RPMI8226 (cell line): ENCODE measurements around the gene RAP1GAP2.
"Not testable (repeated sequence)": the region's sequence is repeated elsewhere in the genome, so short reads cannot be mapped to it uniquely, and the experiment has no call there.

Experiments used
- DNase-seq: peaks from one replicate; pipeline ENCODE4 v3.0.0-alpha.2; 2015

RAP1GAP2 gene

DNA sequence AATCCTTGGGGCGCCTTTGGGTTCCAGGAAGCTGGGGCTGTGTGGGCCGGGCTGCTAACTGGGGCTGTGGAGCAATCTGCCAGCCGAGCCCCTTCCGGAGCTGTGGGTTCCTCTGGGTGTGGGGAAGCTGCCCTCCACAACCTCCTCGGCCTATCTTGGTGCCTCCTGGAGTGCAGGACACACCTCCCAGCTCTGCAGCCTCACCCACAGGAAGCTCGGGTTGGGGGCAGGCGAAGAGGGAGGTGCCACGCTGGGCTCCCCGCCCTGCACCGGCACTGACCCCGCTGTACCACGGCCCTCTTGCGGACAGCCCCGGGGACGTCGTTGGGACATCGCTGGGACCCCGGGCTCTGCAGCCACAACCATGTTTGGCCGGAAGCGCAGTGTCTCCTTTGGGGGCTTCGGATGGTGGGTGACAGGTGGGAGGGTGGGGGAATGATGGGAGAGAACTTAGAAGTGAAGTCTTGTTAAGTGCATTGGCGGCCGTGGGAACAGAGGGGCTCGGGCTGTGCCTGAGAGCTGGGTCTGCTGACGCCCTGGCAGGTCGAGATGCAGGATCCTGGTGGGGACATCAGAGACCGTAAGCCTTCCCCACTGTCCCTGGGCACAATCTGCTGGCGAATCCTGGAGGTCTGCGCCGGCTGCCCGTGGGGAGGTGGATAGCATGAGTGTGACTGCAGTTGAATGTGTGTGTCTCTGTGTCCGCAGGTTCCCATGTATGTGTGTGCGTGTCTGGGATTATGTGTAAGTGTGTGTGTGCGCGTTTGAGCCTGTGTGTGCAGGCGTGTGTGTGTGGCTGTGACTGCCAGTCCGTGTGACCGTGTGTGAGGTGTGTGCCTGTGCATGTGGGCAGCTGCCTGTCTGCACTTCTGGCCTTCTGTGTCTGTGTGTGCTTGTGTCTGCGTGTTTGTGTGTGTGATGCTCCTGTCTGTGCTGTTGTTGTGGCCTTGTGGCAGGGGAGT, at the start of gene RAP1GAP2:
Gene RAP1GAP2, plus strand, starts transcription at position 275 of the 962 bp plus-strand sequence. Its CDS starts 90 bp downstream, at position 365.
- peak; percentile 87 for DNase-seq

GRCh38 chr17:2749058-2749783, 47.0 kb upstream of the RAP1GAP2 start, which contains the start of gene CCDC92B:
Gene CCDC92B (minus strand): TSS chr17:2749652. CDS start chr17:2735145, 14,507 bp downstream.
- no peak for DNase-seq

DNA sequence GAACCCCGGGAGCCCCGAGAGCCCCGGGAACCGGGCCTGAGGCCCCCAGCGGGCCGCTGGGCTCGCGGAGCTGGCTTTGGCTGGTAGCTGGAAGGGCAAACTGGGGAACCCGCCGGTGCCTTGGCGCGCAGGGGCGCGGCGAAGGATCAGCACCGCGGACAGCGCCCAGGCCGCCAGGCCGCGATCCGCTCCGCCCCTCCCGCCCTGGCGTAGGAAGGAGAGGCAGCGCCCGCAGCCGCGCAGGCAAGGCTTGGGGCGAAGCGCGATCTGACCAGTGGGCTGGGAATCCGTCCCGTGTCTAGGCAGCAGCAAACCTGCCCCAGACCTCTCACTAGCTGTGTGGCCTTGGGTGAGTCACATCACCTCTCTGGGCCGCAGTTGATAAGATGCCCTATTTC, 46.5 kb upstream of the RAP1GAP2 start:
- DNase-seq, result peak; percentile 83

DNA sequence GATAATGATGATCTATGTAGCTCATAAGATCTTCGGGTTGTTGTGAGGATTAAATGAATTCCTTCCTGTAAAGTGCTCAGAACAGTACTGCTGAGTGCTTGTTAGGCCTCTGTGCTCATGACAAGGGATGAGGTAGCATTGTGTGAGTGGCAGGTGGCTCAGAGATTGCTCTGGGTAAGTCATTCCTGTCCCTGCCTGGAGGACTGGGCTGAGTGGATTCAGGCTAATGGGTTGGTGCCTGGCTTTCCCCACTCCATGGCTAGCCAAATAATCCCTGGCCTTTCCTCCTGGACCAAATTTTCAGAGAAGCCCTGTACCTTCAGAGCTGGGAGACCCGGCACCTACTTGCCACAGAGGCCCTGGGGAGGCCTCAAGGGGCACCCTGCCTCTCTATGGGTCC, 45.5 kb upstream of the RAP1GAP2 start:
- no peak for DNase-seq

DNA sequence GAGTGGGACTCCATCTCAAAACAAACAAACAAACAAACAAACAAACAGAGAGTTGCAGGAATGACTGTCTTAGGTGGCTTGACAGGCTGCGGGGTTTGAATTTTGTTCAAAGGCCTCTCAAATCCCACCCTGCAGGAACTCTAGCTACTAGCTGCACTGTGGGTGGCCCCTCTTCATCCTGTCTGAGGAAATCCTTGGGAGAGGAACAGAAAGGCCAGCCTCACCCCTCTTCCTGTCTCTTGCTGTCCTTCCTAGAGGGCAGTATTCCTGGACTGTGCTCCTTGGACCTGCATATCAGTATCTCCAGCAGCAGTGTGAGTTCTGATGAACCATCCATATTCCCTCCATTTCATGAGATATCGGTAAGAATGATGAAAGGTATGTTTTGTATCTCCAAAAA, 44.7 kb upstream of the RAP1GAP2 start:
- no peak for DNase-seq

DNA sequence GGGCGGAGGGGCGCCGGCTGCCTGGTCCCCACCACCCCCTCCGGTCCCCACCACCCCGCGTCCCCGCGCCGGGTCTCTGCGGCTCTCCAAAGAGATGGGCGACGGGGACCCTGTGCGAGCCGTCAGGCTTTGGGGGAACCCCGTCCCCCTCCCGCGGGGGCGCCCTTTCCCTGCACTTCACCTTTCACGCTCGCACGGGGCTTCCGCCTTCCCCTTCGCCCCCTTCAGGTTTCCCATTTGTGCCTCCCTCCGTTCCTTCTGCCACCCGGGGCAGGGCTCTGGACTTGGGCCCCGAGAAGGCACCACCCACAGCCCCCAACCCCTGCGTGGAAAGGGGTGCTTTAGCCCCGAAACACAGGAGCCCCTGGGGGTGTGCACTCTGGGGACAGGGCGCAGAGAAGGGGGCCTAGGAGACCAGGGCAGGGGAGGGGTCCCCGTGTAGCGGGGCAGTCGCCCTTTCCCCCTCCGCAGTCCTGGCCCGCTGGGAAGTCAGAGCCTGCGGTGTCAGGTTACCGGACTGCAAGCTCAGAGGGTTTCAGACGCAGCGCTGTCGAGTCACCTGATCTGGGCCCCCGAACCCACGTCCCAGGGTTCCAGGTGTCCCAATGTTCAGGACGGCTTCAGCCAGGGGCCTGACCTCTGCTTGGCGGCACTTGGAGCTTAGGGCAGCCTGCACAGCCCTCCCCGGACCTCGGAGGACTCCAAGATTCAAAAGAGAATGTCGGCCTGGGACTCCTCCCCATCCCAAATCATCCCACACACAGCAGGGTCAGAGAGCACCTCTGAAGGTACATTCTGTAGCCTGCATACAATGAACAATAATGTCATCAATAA, 40.1 kb upstream of the RAP1GAP2 start:
- no peak for DNase-seq

DNA sequence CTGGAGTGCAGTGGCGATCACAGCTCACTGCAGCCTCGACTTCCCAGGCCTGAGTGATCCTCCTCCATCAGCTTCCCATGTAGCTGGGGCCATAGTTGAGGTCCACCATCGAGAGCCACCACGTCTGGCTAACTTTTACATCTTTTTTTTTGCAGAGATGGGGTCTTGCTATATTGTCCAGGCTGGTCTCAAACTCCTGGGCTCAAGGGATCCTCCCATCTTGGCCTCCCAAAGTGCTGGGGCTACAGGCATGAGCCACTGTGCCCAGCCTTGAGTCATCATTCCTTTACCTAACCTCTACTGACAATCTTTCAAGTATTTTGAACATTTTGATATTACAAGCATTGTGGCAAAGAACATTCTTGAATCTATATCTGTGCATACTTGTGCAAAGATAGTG, 37.4 kb upstream of the RAP1GAP2 start:
- no peak for DNase-seq

DNA sequence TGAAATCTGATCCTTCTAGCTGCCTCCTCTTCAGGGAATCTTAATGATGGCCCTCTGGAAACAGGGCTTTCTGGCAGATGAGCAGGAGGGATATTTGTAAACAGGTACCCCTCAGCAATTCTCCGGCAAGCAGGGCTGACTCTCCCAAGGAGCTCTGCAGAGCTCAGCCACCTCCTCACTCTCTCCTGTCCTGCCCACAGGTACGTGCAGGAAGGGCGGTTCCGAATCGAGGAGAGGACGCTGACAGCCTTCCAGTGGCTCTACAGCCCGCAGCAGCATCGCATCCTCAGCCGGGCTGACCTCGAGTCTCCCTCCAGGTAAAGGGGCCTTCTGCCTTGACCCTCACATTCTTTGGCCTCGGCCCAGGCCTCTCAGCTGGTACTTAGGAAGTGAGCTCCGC, 26.1 kb upstream of the RAP1GAP2 start:
- DNase-seq, result no peak

DNA sequence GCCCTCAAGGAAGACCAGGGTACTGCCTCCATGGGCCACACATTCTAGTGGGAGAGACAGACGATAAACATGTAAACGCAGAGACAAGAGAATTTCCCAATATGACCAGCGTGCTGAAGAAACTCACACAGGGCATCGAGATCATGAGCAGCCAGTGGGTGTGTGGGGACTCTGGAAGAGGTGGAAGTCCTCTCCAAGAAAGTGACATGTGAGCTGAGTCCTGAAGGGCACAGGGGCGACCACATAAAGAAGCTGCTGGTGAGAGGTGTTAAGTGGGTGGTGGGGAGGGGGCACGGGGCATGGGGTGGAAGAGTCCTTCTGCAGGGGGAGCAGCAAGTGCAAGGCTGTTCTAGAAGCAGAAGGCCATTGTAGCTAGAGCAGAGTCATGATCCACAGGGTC, 21.0 kb upstream of the RAP1GAP2 start:
- DNase-seq, result no peak

DNA sequence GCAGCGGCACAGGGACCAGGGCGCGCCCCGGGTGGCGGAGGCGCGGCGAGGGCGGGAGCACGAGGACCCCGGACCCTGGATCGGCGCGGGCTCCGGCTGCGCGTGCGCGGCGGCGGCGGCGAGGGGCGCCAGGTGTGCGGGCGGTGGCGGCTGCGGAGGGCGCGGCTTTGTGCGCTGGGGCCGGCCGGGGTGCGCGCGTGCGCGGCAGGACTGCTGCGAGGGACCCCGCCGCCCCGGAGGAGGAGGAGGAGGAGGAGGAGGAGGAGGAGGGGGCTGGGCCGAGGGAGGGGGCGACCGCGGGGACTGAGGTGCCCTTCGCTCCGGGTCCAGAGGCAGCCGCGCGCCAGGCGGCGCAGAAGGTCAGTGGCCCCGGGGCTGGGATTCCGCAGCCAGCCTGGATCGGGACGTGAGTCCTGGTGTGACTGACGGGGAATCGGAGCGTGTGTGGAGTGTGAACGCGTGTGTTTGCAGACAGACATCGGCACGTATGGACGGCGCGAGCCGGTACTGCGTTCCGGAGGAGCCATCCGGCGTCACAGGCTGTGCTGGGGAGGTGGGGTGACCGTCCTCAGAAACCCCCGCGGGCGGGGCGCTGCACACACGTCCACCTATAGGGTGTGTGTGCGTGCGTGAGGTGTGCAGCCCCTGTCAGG, 19.5 kb upstream of the RAP1GAP2 start:
- DNase-seq, result no peak

- DNase-seq, result no peak
These were observed 18.9 kb upstream of the RAP1GAP2 start for GRCh38 chr17:2777242-2777867.

DNA sequence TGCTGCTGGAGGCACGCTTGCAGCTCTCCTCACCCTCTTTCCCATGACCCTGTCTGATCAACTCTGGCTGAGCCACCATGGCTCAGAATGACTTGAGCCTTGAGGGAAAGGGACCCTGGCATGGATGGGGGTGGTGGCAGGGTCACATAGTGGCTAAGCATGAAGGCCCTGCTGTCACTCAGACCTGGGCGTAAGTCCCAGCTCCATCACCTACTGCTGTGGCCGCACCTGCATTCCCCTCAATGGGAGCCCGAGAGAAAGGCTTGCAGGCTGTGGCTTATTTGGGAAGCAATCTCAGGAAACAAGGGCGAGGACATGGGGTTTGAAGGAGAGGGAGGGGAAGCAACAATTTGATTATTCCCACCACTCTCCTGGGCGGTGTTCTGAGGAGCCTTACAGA, 17.7 kb upstream of the RAP1GAP2 start:
- no peak for DNase-seq

DNA sequence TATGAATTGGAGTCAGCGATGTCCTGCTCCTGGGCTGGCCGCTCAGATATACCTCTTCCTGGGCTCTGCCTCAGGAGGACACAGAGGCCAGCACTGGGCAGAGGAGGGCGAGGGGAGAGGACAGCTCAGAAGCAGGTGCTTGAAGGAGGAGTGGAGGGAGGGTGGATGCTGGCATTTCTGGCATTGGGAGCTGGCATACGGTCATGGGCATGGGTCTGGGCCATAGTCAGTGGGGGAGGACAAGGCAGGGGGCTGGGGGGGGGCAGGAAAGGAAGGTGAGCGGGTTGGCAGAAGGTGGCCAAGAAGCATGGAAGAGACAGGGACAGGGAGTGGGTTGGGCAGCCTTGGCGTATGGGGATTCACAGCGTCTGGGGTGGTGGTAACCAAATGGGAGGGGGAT, 16.7 kb upstream of the RAP1GAP2 start:
- no peak for DNase-seq

GRCh38 chr17:2780256-2780655, 16.0 kb upstream of the RAP1GAP2 start:
- DNase-seq, result no peak

GRCh38 chr17:2780931-2781454, 15.2 kb upstream of the RAP1GAP2 start:
- no peak for DNase-seq

DNA sequence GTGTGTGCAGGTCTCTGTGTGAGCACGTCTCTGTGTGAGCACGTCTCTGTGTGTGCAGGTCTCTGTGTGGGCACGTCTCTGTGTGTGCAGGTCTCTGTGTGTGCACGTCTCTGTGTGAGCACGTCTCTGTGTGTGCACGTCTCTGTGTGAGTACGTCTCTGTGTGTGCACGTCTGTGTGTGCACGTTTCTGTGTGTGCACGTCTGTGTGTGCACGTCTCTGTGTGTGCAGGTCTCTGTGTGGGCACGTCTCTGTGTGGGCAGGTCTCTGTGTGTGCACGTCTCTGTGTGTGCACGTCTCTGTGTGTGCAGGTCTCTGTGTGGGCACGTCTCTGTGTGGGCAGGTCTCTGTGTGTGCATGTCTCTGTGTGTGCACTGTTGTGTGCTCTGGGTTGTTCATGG, 14.6 kb upstream of the RAP1GAP2 start:
- not testable (repeated sequence) for DNase-seq

DNA sequence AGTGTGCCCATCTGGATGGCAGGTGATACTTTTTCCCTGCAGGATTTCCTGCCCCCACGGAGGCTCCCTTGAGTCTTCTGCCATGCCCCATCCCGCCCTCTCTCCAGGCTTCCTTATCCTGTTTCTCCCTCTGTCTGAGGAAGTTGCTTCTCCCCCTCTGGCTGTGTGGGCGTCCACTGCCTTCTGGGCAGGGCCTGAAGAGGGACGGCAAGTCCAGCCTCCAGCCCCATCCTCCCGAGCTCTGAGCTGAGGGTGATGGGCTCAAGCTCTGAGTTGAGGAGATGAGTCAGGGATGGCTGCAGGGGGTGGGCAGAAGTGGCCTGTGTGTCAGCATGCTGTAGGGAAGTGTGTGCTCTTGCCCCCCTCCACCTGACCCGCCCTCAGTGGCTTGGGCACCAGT, 14.2 kb upstream of the RAP1GAP2 start:
- no peak for DNase-seq

GRCh38 chr17:2783310-2784030, 12.8 kb upstream of the RAP1GAP2 start:
- DNase-seq, result no peak

DNA sequence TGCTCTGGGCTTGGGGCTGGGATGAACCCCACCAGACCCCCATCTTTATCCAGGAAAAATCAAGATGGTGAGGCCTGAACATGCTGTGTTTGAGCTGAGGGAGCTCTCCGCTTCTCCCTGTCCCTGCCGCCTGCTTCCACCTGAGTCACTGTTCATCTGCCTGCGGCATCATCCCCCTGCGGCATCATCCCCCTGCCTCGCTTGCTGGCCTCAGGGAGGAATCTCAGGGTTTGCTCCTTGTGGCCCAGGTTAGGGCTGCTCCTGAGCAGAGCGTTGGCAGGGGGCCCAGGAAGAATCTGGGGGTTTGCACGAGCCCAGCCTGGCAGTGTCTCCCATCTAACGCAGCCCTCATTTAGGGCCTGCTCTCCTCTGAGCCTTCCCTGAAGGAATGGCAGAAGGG, 11.4 kb upstream of the RAP1GAP2 start:
- no peak for DNase-seq

- not testable (repeated sequence) for DNase-seq
These were observed 10.9 kb upstream of the RAP1GAP2 start for GRCh38 chr17:2785376-2785775.
